ENCODE results near the gene FBXW5. TPM values are rescaled to one million over a fixed set of nuclear protein-coding genes. Genes with fewer than 3 reads are reported as not detected.

Gene FBXW5
- total RNA-seq, 1 experiment from 2014 or later: 62.2 TPM

DNA sequence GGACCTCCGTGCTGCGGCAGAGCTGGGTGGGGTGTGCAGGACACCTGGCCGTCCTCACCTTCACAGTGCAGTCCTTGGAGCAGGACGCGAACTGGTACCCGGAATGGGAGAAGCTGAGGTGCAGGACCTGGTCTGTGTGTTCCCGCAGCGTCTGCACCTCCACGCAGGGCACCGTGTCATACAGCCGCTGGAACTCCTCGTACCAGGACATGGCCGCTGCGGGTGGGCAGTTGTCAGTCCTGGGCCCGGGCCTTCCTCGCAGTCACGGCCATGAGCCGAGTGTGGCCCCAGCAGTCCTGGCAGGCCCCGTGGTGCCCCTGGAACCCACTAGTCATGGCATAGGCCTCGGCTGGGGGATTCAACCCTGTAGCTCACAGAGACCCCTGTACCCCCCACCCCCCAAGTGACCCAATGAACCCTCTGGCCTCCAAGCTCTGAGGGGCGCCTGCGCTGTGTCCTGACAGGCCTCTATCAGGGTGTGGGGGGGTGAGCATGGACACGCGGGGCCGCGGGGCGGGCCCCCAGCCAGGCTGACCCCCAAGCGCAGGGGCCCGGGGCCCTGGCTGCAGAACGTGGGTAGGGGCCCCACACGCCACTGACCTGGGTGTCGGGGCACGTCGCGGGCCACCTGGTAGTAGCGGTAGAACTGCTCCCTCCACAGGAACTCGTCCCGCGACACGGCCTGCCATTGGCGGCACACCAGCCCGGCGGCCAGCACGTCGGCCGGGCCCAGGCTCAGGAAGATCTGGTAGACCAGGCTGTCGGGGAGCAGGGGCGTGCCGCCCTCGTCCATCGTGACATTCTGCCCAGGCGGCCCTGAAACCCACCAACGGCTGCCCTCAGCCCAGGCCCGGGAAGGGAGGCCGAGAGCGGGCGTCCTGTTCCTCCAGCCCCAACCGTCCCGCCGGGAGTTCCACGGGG is 987 bp downstream of the FBXW5 start:
- TF ChIP-seq, protein P1, sequence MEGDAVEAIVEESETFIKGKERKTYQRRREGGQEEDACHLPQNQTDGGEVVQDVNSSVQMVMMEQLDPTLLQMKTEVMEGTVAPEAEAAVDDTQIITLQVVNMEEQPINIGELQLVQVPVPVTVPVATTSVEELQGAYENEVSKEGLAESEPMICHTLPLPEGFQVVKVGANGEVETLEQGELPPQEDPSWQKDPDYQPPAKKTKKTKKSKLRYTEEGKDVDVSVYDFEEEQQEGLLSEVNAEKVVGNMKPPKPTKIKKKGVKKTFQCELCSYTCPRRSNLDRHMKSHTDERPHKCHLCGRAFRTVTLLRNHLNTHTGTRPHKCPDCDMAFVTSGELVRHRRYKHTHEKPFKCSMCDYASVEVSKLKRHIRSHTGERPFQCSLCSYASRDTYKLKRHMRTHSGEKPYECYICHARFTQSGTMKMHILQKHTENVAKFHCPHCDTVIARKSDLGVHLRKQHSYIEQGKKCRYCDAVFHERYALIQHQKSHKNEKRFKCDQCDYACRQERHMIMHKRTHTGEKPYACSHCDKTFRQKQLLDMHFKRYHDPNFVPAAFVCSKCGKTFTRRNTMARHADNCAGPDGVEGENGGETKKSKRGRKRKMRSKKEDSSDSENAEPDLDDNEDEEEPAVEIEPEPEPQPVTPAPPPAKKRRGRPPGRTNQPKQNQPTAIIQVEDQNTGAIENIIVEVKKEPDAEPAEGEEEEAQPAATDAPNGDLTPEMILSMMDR (conservative IDR thresholded peaks at IDR 0.05): no peak; the same call in 2 of the 3 replicates
- Histone ChIP-seq H2BK120ac (ENCODE audit: low read depth, low read length, poor library complexity, severe bottlenecking) (no peak overlapping the region), H4K20me1 (ENCODE audit: control insufficient read depth, insufficient read depth, insufficient read length) (no peaks in the 10 kb centered on the region), H3K18ac (ENCODE audit: insufficient read length, low read depth, low read length) (no peak overlapping the region), H4K8ac (replicated peaks; ENCODE audit: insufficient read length, low read depth, low read length) (no peak overlapping the region), H3K79me2 (ENCODE audit: insufficient read depth, low read length) (no peaks in the 10 kb centered on the region), H3K14ac (ENCODE audit: insufficient read depth, low read length) (no peak overlapping the region; the same call in 1 of the 2 replicates), H3K79me1 (ENCODE audit: insufficient read depth, low read depth, low read length, poor library complexity, severe bottlenecking) (no peaks in the 10 kb centered on the region), H2BK15ac (ENCODE audit: low read depth, low read length) (no peak overlapping the region; the same call in 1 of the 2 replicates), H3K23ac (ENCODE audit: insufficient read length, low read depth, low read length) (no peak overlapping the region), H3K4ac (ENCODE audit: low read depth, low read length) (no peak overlapping the region), H2BK12ac (ENCODE audit: insufficient read length, low read depth, low read length) (no peak overlapping the region), H2BK20ac (ENCODE audit: low read depth, low read length, poor library complexity, severe bottlenecking) (no peak overlapping the region), H3K9me3 (ENCODE audit: control insufficient read depth, low read depth, low read length) (no peaks in the 10 kb centered on the region), H3K27me3 (ENCODE audit: insufficient read depth, low read length) (no peaks in the 10 kb centered on the region), H2AK5ac (ENCODE audit: insufficient read length, low read length) (no peak overlapping the region), H2BK5ac (ENCODE audit: insufficient read length, low read length) (no peak overlapping the region), H3K27ac (ENCODE audit: insufficient read length, low read depth, low read length) (no peak overlapping the region), H3K56ac (ENCODE audit: insufficient read length, low read depth, low read length) (no peak overlapping the region), H3K9ac (ENCODE audit: extremely low read depth, insufficient read length, low read length) (peak overlapping the region; percentile 13), H4K5ac (ENCODE audit: insufficient read length, low read depth, low read length) (no peak overlapping the region), H3K23me2 (ENCODE audit: insufficient read length, low read depth, low read length, poor library complexity, severe bottlenecking) (peaks cover 3% of the 10 kb centered on the region), H3K4me2 (ENCODE audit: insufficient read depth, insufficient read length, low read length) (peak overlapping the region; percentile 60), H4K91ac (ENCODE audit: insufficient read length, low read depth, low read length) (no peak overlapping the region), H3T11ph (ENCODE audit: low read length) (no peak overlapping the region), H3K4me1 (ENCODE audit: insufficient read depth, low read length) (no peaks in the 10 kb centered on the region), H2AFZ (ENCODE audit: low read length) (no peak overlapping the region)
- Mint-ChIP-seq H3K36me3 (ENCODE audit: insufficient read depth in 1 of 3, low read depth in 3 of 3) (peaks cover 2 to 38% (median 31%) of the 10 kb centered on the region in 3 experiments; a peak in 5 of 7 replicates), H3K9me3 (no peaks in the 10 kb centered on the region), H3K27me3 (ENCODE audit: low read depth) (peaks cover 3% of the 10 kb centered on the region; the same call in 1 of the 2 replicates), H3K4me3 (peak overlapping the region; percentile 68 to 82), H3K4me1 (peaks cover 11 to 19% of the 10 kb centered on the region in 2 experiments), H3K27ac (no peak overlapping the region; a peak in 1 of 7 replicates)
- no peak for DNase-seq
- no CpG with 5 or more reads among the region's 61 CpGs for WGBS (ENCODE audit: extremely low coverage, insufficient read length, low lambda C conversion rate)
